PC-3 (cell line): ENCODE data around the gene RAB8A.

ENCODE experiments used
- EZH2 ChIP-seq: fragments of 300-600 bp; sonication (generic); IDR thresholded peaks from one replicate; pipeline ENCODE4 v1.6.1; 2017; ENCODE audit warnings: antibody characterized with exemption, mild to moderate bottlenecking, low read length; ENCODE audit not compliant: unreplicated experiment
- EZH2phosphoT487 ChIP-seq: fragments of 300-600 bp; sonication (generic); IDR thresholded peaks from 2 replicates; pipeline ENCODE4 v1.6.1; 2018; ENCODE audit warnings: mild to moderate bottlenecking, antibody characterized with exemption, low read length, borderline replicate concordance
- TF ChIP-seq, protein P1 (sequence below): fragments of 300-600 bp; sonication (generic); conservative IDR thresholded peaks from 2 replicates; pipeline ENCODE4 v1.5.1; 2017; ENCODE audit warnings: antibody characterized with exemption, low read depth, mild to moderate bottlenecking, low read length

DNA sequence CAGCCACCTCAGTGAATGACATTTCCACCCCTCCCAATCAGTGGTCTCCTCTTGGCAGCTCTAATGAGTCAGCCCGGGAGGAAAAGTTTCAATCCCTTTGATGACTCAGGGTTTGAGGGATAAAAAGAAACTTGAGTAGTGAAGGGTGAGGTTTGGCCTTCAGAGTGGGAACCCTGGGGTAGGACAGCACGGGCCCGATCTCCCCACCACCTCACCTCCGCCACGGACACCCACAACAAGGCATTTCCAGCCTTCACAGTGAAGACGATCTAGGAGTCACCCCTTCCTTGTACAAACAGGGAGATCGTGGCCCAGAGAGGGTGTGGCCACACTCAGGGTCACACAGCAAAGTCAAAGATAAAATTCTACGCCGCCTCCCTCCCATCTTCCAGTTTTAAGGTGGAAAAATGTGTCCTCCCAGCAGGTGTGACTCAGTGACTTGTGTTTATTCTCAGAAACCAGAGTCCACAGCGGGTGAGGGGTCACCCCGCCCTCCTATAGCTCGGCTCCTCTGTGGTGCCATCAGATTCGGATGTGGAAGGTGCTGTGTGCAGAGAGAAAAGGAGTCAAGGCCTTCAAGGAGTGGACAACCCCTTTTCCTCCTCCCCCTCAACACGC lies 49.4 kb downstream of the RAB8A start:
- TF ChIP-seq, protein P1, sequence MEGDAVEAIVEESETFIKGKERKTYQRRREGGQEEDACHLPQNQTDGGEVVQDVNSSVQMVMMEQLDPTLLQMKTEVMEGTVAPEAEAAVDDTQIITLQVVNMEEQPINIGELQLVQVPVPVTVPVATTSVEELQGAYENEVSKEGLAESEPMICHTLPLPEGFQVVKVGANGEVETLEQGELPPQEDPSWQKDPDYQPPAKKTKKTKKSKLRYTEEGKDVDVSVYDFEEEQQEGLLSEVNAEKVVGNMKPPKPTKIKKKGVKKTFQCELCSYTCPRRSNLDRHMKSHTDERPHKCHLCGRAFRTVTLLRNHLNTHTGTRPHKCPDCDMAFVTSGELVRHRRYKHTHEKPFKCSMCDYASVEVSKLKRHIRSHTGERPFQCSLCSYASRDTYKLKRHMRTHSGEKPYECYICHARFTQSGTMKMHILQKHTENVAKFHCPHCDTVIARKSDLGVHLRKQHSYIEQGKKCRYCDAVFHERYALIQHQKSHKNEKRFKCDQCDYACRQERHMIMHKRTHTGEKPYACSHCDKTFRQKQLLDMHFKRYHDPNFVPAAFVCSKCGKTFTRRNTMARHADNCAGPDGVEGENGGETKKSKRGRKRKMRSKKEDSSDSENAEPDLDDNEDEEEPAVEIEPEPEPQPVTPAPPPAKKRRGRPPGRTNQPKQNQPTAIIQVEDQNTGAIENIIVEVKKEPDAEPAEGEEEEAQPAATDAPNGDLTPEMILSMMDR, result no peak
- TF ChIP-seq EZH2phosphoT487, result no peak
- no peak for TF ChIP-seq EZH2
